Neural crest cell (in vitro differentiated cells): Measurements from ENCODE around the gene PGAP1. TPM values are rescaled to one million over a fixed set of nuclear protein-coding genes. Genes with fewer than 3 reads are reported as not detected.

Experiments used
- DNase-seq: peaks from one replicate; pipeline ENCODE4 v3.0.0; 2021; ENCODE audit warnings: low read depth, mixed read lengths, low spot score
- H3K27ac Mint-ChIP-seq: one replicate; pipeline ENCODE4 v1.8.0; 2021; ENCODE audit warnings: mild to moderate bottlenecking, mixed read lengths; ENCODE audit not compliant: unreplicated experiment
- H3K27me3 Mint-ChIP-seq: 2 replicates; pipeline ENCODE4 v1.8.0; 2021; ENCODE audit warnings: low read depth, mild to moderate bottlenecking, mixed read lengths
- H3K36me3 Mint-ChIP-seq: 2 replicates; pipeline ENCODE4 v1.8.0; 2021; ENCODE audit warnings: low read depth, mild to moderate bottlenecking, mixed read lengths
- H3K4me1 Mint-ChIP-seq: 2 replicates; pipeline ENCODE4 v1.8.0; 2021; ENCODE audit warnings: mixed read lengths
- H3K4me3 Mint-ChIP-seq: one replicate; pipeline ENCODE4 v1.8.0; 2021; ENCODE audit warnings: mild to moderate bottlenecking, mixed read lengths
- H3K9me3 Mint-ChIP-seq: 2 replicates; pipeline ENCODE4 v1.8.0; 2021; ENCODE audit warnings: mixed read lengths
- CTCF ChIP-seq: fragments of 200-600 bp; sonication (generic); conservative IDR thresholded peaks from 2 replicates; pipeline ENCODE4 v1.5.0; 2021; ENCODE audit warnings: antibody characterized with exemption, mild to moderate bottlenecking
- total RNA-seq: library from RNA; stranded (reverse); gene quantifications from 2 replicates; pipeline ENCODE4 v1.2.1, GENCODE V29; 2021

PGAP1 gene
- total RNA-seq, 1 donor from 2014 or later = 48.2 TPM

GRCh38 chr2:196853301-196854087 is 73.0 kb downstream of the PGAP1 start:
- Mint-ChIP-seq H3K27ac (no peak overlapping the region), H3K36me3 (peaks cover 22% of the 10 kb centered on the region), H3K27me3 (no peaks in the 10 kb centered on the region), H3K4me1 (peaks cover 6% of the 10 kb centered on the region), H3K9me3 (no peaks in the 10 kb centered on the region), H3K4me3 (no peak overlapping the region)
- TF ChIP-seq CTCF = no peak
- DNase-seq = no peak

GRCh38 chr2:196851088-196851487 is 75.4 kb downstream of the PGAP1 start:
- peak overlapping the region; percentile 84 for H3K27ac Mint-ChIP-seq
- no peaks in the 10 kb centered on the region for H3K9me3 Mint-ChIP-seq

GRCh38 chr2:196849895-196850294 is 76.6 kb downstream of the PGAP1 start:
- Mint-ChIP-seq H3K9me3 (no peaks in the 10 kb centered on the region), H3K27me3 (no peaks in the 10 kb centered on the region), H3K36me3 (peaks cover 12% of the 10 kb centered on the region), H3K4me3 (no peak overlapping the region), H3K27ac (no peak overlapping the region), H3K4me1 (peaks cover 6% of the 10 kb centered on the region)
- no peak for DNase-seq
- peak; percentile 36 for TF ChIP-seq CTCF

More at GRCh38 chr2:196851088-196851487, 75.4 kb downstream of the PGAP1 start:
- no peak for TF ChIP-seq CTCF
- Mint-ChIP-seq H3K4me3 (no peak overlapping the region), H3K27me3 (no peaks in the 10 kb centered on the region), H3K36me3 (peaks cover 7% of the 10 kb centered on the region), H3K4me1 (peaks cover 6% of the 10 kb centered on the region)
- no peak for DNase-seq

GRCh38 chr2:196846295-196846694 is 80.2 kb downstream of the PGAP1 start:
- Mint-ChIP-seq H3K27me3 (no peaks in the 10 kb centered on the region), H3K9me3 (no peaks in the 10 kb centered on the region), H3K27ac (no peak overlapping the region), H3K4me1 (no peaks in the 10 kb centered on the region), H3K4me3 (no peak overlapping the region), H3K36me3 (peaks cover 10% of the 10 kb centered on the region)
- DNase-seq = no peak
- no peak for TF ChIP-seq CTCF

- Mint-ChIP-seq H3K4me1 (no peaks in the 10 kb centered on the region), H3K27ac (no peak overlapping the region), H3K36me3 (peaks cover 12% of the 10 kb centered on the region), H3K9me3 (no peaks in the 10 kb centered on the region), H3K27me3 (no peaks in the 10 kb centered on the region), H3K4me3 (no peak overlapping the region)
- no peak for TF ChIP-seq CTCF
- DNase-seq = no peak
Observed at GRCh38 chr2:196845371-196845770, 81.1 kb downstream of the PGAP1 start.
